ENCODE results near the gene FHIT.

Gene FHIT

DNA sequence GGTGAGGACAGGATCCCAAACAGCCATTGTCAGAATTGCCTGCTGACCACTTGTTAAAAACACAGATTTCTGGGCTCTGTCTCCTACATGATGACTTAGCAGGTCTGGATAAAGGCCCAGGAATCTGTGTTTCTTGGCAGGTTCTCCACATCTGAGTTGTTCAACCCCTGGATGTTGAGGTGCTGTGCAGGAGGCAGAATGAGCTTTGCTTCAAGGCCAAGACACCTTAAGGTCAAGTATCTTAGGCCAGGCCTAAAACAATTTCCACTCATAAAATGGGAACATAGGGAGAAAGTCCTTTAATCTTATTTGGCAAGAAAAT is 1522.7 kb downstream of the FHIT start:
- no peak for DNase-seq

DNA sequence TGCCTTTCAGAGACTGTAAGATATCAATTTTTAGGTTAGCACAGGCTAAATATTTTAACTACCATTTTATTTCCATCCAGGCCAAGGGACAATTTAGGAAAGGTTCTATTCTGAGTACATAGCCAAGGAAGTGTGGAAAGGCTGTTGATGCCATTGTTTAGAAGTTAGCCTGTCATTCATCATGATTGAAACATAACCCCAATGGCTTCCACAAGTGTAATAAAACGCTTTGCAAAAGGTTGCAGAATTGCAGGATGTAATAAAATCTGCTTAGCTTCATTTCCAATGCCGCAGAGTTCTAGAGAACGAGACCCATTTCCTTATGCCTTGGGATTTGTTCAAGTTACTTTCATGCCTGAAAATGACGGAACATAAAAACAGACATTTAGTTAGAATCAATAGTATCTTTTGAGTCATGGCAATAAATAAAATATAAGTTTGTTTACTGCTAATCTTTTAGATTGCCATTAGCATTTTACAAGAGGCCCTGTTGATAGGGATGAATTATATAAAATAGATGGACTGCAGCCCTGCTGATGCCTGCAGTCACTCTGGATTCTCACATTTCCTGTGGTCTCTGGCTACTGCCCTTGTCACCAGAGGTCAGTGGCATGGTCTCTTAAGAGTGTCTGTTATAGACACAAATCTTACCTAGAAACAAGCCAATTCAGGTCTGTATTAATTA is 1523.2 kb downstream of the FHIT start:
- no peak for DNase-seq

DNA sequence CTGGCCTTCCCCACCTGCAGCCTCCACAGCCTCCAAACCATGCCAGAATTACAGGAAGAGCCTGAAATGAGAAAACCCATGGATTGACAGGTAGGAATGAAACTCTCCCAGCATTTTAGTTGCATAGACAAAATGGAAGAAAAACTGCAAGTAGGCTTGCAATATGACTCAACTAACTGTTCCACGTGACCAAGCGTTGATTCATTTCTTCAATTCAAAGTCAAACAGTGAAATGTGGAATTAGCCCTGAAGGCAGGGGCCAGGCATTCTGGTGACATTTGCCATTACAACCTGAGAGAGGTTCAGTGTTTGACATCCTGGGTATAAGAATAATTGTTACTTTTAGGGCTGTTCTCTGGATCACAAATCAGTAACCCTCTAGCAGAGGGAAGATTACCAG is 1525.0 kb downstream of the FHIT start:
- no peak for DNase-seq

DNA sequence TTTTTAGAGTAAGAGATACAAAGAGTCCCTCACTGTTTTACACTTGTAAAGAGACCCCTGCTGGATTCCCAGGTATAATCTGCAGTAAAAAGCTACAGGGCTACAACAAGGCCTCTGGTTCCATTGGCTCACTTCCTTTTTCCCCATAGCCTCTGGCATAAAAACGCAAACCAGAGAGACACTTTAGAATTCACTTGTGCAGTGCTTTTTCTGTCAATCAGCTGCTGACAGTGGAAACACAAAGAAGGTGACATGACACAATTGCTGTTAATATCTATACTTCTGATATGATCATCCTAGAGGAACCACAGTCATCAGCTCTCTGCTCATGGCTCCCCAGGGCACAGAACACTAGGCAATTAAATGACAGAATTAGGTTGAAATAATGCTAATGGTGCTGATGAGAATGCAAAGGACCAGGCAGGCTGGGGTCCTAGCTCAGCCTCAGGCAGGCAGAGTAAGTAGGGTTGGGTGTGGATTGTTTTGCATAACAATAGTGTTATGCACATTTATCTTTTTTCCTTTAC is 1533.5 kb downstream of the FHIT start:
- no peak for DNase-seq

DNA sequence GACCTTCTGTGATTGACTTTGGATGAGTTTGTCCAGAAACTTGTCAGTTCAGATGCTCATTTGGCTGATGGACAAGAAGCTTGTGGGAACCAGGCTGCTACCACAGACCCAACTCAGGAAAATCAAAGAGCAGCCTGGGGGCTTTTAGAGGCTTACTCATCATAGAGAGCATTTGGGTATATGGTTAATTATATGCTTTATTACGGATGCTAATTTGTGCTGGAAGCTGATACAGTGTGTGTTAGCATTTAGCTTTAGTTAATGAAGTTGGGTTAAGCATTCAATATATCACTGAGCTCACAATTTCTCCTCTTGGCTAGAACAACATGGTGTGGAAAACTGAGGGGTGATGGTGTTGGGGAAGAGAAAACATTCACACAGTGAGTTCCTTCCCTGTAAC is 1537.2 kb downstream of the FHIT start:
- DNase-seq = no peak

DNA sequence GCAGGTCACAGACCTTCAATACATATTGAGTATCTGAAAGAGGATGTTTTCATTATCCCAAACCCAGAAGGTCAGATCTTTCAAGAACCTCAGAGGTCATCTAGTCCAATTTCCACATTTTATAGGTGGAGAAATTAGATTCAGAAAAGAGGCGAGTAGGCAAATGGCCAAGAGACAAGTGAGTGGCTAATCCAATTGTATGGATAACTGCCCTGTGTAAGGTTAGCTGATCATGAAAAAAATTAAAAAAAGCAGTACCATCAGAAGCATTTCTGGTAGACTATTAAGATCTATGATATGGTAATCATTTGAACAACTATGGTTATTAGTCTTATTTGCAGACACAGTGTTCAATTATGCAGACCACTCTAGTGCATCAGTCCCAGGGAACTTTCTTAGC is 1540.7 kb downstream of the FHIT start:
- DNase-seq = no peak

DNA sequence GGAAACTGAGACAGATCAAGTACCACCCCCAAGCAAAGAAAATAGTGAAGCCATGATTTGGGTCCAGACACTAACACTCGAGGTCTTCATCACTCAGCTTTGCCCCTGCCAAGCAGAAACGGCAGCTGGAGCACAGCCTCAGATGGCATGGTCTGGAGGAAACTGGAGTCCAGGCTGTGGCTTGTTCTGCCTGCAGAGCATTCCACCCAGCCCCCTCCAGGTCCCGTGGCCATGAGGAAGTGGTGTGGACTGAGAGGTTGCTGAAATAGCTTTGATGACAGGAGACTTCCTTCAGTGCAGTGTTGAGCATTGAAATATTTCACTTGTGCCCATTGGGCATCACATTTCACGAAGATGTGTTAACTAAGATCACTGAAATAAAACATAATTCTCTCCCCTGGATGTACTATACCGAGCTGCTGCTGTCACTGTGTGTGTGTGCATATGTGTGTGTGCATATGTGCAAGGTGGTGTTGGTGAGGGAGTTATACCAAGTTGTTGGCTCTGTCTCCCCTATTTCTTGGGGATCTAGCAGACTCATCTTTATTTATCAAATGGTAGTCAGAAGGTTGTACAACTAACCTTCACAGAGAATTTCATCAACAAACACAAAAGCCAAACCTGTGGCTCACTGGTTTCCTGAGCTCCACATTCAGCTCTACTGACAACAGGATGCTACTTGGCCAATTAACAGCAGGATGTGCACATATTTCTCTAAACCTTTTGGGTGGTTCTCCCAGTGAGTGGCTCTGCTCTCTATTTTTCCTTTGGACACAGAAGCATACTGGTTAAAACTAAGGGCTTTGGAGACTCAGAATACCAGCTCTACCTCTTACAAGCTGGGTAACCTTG is 1541.3 kb downstream of the FHIT start:
- no peak for DNase-seq

DNA sequence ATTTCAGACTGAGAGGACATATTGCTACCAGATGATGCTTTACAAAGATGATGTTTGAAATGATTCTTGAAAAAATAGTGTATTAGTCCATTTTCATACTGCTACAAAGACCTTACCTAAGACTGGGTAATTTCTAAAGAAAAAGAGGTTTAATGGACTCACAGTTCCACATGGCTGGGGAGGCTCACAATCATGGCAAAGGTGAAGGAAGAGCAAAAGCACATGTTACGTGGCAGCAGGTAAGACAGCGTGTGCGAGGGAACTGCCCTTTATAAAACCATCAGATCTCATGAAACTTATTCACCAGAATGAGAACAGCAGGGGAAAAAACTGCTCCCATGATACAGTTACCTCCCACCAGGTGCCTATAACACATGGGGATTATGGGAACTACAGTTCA is 1543.0 kb downstream of the FHIT start:
- DNase-seq = no peak

DNA sequence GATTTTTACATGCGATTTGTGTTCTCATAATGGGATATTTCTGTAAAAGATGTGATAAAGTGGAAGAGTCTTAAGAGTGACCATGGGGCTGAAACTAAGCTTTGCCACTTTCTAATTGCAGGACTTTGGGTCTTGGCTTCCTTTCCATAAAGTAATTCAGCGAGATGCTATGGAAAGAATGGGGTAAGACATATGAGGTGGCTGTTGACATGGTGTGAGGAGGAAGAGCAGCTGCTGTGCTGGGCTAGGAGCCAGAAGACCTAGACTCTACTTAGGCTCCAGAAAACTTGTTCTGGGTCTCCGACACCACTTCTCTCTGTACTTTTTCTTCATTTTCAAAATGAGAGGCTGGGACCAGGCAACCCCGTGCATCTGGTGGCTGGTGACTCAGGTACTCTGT is 1547.0 kb downstream of the FHIT start:
- no peak for DNase-seq

DNA sequence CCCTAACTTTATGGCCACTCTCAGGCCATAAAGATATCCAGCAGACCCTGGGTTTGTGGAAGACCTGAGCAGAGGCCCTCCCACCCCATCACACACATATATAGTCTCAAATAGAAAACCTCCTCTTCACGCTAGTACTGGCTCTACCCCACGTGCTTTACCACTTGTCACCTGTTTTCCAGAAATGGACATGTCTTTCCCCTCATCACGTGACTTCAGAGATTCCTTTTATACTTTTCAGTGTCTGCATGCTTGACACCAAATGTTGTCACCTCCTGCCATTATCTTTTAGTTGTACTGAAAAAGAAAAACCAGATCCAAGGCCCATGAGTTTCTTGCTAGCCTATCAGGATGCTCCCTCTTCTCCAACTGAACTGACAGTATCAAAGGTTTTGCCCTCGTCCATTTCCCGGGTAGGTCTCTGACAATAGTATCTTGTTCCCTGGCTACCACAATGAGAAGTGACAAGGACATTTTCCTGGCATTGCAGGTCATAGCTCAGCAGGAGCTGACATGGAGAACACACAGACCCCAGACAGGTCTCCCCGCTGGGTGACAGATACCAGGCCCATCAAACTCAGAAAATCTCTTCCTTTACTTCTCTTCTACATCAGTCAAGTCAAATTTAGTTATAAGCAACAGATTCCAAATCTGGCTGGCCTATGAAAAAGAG is 1551.5 kb downstream of the FHIT start:
- DNase-seq = no peak

Data from NCI-H146 (cell line).